Stimulated activated CD8-positive, alpha-beta memory T cell treated with anti-CD3 and anti-CD28 coated beads, Interleukin-4, amount 100 ng/mL, for 4 hours (primary cell): ENCODE data around the gene FAM20B.
"Not testable (repeated sequence)": the region's sequence is repeated elsewhere in the genome, so short reads cannot be mapped to it uniquely, and the experiment has no call there.

ENCODE experiments used
- DNase-seq, 2 donors: peaks; one replicate each; pipeline ENCODE4 v3.0.0-alpha.2; 2020; ENCODE audit warnings: low read depth in 2 of 2, low spot score in 1 of 2

The FAM20B gene

GRCh38 chr1:179023946-179024650 is 1.6 kb upstream of the FAM20B start:
- no peak for DNase-seq

- DNase-seq = peak; percentile 24 to 57
Observed at GRCh38 chr1:179025975-179026812, 500 bp downstream of the FAM20B start.

GRCh38 chr1:179026813-179027669 is 1.3 kb downstream of the FAM20B start:
- DNase-seq = no peak

- DNase-seq = no peak
Observed at GRCh38 chr1:179029321-179029759, 3.6 kb downstream of the FAM20B start.

- DNase-seq = no peak
Observed at GRCh38 chr1:179030130-179030529, 4.4 kb downstream of the FAM20B start.

- no peak for DNase-seq
Observed at GRCh38 chr1:179030683-179031082, 5.0 kb downstream of the FAM20B start.

DNA sequence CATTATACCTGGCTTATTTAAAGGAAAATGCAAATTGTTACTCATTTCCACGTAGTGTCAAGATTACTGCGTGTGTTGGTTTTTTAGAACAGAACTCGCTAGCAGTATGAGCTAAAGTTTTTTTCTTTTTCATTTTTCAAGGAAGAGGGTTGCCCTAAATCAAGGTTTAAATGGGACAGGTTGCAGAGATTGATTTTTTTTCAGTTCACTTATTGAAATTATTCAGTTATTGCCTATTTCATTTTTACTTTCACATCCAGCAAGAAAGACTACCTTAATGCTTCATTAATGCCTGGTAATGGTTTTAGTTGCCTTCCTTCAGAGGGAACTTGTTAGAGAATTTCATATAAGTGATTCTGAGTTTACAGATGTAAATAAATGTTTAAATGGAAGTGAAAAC is 5.6 kb downstream of the FAM20B start:
- DNase-seq = no peak

- DNase-seq = no peak
Observed at GRCh38 chr1:179031855-179032513, 6.3 kb downstream of the FAM20B start.

DNA sequence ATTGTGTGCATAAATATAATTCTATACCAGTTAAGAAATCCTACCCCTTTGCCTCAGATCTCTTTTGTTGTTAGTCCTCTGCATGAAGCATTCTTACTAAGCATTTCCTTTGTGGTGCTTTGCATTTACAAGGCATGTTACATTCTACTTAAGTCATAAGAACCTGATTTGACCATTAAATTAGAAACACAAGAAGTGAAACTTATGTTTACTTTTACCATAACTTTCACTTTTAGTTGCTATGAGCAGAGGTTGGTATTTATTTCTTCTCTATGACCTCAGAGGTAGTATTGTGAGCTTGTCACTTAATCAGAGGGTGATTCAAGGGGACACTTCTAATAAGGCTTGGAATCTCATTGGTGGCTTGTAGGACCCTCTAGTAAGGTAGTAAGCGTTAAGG is 9.0 kb downstream of the FAM20B start:
- no peak for DNase-seq

GRCh38 chr1:179036844-179037465 is 11.3 kb downstream of the FAM20B start:
- no peak for DNase-seq

DNA sequence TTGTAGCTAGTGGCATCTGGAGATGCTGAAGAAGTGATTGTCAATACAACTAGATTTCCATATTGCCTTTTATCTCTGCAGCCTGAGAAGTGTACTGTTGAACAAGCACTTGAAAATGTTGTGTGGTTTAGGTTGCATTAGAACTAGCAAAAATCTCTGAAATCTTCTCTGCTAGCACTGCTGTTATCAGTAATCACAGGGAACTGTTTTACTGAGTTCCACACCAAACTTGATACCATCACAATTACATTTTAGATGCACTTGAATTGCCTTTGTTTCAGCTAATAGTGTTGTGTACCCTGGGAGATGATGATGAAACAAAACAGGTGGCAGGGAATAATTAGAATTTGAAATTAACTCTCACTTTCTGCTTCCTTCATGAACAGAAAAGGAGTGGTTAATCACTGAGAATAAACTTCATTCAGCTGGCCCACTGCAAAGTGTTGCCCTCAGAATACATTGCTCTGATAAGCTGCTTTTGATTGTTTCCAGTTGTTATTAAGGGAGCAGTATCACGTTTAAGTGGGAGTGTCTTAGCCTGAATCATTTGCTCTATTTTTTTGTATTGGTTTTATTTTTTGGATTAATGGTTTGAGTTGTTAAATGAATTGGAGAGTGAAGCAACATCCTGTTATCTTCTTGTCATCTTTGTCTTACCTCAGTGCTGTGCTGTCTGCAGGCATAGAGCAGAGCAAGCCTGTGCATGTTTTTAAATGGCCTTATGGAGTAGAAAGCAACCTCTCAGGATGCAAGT is 13.0 kb downstream of the FAM20B start:
- DNase-seq = no peak

DNA sequence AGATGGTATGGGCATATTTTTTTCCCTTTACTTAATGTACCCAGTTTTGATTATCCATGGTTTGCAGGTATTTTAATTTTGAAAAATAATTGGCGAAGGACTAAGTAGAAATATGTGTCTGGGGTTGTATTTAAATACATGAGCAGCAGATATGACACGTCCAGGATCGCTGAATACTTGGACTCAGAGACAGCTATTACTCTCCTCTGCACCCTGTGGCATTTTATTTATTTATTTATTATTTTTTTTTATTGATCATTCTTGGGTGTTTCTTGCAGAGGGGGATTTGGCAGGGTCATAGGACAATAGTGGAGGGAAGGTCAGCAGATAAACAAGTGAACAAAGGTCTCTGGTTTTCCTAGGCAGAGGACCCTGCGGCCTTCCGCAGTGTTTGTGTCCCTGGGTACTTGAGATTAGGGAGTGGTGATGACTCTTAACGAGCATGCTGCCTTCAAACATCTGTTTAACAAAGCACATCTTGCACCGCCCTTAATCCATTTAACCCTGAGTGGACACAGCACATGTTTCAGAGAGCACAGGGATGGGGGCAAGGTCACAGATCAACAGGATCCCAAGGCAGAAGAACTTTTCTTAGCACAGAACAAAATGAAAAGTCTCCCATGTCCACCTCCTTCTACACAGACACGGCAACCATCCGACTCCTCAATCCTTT is 13.9 kb downstream of the FAM20B start:
- not testable (repeated sequence) for DNase-seq

DNA sequence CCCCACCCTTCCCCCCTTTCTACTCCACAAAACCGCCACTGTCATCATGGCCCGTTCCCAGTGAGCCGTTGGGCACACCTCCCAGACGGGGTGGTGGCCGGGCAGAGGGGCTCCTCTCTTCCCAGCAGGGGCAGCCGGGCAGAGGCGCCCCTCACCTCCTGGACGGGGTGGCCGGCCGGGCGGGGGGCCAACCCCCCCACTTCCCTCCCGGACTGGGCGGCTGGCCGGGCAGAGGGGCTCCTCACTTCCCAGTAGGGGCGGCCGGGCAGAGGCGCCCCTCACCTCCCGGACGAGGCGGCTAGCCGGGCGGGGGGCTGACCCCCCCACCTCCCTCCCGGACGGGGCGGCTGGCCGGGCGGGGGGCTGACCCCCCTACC is 14.5 kb downstream of the FAM20B start:
- not testable (repeated sequence) for DNase-seq

DNA sequence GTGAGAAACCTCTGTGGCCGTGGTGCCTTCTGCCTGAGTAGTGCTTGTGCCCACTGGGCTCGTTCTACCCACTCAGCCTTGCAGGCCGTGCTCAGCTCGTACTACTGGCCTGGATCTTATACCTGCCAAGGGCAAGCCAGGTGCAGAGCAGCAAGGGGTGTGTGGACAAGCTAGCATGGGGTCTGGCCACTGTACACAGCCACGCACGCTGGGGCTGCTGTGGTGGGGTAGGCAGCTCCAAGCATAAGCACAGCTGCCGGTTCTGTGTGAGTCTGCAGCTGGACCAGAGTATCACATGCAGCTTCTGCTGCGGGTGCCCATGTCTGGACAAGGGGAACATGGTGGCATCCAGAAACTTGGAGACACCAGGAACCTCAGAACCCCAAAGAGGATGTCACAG is 16.4 kb downstream of the FAM20B start:
- DNase-seq = no peak

DNA sequence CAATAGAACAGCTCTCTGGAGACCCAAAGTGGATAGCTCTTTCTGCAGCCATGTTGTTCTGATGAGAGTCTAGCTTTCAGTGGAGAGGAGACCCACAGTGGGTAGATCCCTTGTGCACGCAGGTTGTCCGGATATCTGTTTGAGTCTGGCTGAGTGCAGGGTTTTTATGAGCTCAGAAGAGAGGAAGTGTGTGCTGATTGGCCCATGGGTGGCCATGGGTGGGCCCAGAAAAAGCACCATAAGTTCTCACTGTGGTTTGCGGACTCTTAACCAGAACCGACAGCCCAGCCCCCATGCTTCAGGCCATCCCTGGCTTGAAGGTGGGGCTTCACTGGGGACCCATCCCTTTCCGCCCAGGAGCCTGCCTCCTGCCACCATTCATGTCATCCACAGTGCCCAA is 17.0 kb downstream of the FAM20B start:
- no peak for DNase-seq

- no peak for DNase-seq
Observed at GRCh38 chr1:179043266-179043665, 17.6 kb downstream of the FAM20B start.

- DNase-seq = no peak
Observed at GRCh38 chr1:179043907-179044306, 18.2 kb downstream of the FAM20B start.

- DNase-seq = no peak
Observed at GRCh38 chr1:179046808-179047635, 21.3 kb downstream of the FAM20B start.

DNA sequence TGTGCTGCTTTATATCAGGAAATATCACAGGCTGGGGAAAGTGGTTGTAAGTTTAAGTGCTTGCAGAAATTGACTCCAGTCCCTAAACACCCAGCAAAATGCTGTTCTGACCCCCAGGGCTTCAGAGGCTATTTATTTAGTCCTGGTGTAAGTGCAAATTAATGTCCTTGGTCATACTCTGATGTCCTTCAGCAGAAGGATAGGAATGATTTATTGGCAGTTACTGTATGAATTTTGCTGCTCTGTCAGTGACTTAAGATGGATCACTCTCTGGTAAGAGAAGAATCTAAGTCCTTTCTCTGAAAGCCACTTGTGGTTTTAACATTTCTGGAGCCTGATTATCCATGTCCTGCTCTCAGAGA is 21.9 kb downstream of the FAM20B start:
- DNase-seq = no peak
